Tongue (tissue), 2 donors: ENCODE measurements around the gene HSD17B8. TPM values are rescaled to one million over a fixed set of nuclear protein-coding genes. Genes with fewer than 3 reads are reported as not detected.

ENCODE experiments used
- DNase-seq: peaks from one replicate; pipeline ENCODE4 v3.0.0-alpha.2; 2015
- total RNA-seq: library from RNA; depleted of rRNA; stranded (reverse); fragments of >200 nt; gene quantifications from one replicate; pipeline ENCODE4 v1.2.3, GENCODE V29; 2014

Gene HSD17B8
- total RNA-seq, 1 donor from 2014 or later, result 24.7 TPM

GRCh38 chr6:33171016-33171879 is 33.2 kb upstream of the HSD17B8 start:
- no peak for DNase-seq

DNA sequence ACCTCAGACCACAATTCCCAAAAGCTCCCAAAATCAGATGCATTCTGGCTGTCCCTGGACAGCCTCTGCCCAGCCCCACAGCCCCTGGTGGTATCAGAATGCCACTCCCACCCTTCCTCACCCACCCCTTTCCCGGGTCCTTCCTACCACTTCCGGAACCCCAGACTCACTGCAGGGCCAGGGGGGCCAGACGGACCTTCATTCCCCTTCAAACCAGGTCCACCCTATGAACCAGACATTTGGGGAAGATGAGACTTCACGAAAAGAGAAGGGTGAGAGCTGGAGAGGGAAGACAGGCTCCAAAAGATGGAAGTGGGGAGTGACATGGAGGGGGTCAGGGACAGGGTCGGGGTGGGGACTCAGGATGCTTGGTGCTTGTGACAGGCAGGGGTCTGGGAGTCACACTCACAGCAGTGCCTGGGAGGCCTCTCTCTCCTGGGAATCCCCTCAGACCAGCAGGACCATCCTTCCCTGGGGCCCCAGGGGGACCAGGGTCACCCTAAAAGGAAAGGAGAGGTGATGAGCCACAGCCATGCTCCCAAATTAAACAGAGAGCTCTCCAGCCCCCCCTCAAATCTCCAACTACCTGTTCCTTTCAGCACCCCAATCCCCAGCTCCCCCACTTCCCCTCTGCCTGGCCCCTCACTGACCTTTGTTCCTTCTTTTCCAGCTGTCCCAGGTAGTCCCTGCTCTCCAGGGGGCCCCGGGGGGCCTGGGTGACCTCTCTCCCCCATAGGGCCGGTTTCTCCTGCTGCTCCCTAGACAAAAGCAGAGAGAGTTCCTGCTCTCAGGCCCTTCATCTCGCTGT is 32.4 kb upstream of the HSD17B8 start:
- DNase-seq, result no peak

DNA sequence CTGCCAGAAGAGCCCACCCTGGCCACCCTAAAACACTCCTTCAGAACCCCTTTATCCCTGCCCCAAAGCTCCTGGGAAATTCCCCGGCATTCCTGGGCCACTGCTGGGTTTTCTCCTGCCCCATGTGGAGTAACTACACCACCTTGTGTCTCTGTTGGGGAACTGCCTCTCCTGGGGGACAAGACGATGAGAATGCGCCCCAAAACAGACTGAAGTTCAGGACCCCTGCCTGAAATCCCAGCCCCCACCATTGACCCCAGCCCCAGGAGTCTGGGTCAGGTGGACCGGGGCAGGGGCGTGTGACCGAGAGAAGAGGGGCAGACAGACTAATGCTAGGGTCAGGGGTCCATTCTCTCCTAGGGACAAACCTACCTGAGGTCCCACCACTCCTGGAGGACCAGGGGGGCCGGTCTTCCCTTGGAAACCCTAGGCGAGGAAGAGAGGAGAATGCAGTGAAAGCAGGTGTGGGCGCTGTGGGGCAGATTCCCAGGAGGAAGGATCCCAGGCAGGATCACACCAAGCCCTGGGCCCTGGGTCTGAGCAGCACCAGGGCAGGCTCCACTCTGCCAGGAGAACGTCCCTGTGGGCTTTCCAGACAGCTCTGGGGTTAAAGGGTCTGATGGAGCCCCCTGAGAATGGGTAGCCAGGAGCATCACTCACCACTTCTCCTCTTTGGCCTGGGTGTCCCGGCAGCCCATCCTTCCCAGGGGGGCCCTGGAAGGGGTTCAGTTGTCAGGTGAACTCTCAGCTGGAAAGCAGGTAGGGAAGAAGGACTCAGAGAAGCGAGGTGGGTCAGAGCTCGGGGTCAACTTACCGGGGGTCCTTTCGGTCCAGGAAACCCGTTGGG is 31.5 kb upstream of the HSD17B8 start:
- DNase-seq, result no peak

DNA sequence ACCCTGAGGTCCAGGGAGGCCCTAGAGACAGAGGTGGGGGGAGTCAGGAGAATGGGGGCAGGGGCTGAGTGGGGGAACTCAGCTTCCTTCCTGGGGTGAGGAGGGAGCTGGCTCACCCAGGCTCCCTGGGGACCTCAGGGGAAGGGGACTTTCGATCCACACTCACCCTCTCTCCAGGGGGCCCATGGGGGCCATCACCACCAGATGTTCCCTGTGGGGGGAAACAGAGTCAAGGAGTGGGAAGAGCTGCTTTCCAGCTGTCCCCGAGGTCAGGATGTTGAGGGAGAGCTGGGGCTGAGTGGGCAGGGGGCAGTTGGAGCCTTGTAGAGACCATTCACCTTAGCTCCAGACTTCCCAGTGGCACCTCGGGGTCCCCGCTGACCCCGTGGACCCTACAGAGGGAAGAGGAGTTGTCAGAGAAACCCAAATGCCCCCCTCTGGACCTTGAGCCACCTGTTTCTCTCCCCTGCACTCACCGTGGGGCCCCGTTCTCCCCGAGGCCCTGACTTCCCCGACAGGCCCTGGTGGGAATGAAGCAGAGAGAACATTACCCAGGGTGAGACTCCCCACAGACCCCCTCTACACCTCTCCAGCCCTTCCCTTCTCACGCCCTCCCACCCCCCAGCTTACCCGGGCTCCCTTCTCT is 30.8 kb upstream of the HSD17B8 start:
- no peak for DNase-seq

DNA sequence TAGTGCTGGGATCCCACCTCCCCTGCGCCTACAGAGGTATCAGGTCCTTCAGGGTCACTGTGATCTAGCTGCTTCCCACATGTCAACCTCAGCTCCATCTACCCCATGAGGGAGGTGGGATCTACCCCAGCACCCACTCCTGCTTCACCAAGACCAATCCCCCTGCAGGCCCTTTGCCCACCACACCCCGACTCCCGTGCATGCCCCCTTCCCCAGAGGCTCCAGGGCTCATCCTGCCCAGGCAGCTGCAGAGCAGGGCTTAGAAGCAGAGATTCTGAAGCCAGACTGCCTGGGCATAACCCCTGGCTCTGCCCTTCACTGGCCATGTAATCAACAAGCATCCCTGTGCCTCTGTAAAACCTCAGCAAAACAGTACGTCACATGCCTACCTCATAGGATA is 29.7 kb upstream of the HSD17B8 start:
- no peak for DNase-seq

- no peak for DNase-seq
These were observed 28.9 kb upstream of the HSD17B8 start for GRCh38 chr6:33175436-33176069.

GRCh38 chr6:33176906-33177305 is 27.5 kb upstream of the HSD17B8 start:
- DNase-seq, result no peak

- DNase-seq, result peak; percentile 51
These were observed 26.7 kb upstream of the HSD17B8 start for GRCh38 chr6:33177552-33178446.

DNA sequence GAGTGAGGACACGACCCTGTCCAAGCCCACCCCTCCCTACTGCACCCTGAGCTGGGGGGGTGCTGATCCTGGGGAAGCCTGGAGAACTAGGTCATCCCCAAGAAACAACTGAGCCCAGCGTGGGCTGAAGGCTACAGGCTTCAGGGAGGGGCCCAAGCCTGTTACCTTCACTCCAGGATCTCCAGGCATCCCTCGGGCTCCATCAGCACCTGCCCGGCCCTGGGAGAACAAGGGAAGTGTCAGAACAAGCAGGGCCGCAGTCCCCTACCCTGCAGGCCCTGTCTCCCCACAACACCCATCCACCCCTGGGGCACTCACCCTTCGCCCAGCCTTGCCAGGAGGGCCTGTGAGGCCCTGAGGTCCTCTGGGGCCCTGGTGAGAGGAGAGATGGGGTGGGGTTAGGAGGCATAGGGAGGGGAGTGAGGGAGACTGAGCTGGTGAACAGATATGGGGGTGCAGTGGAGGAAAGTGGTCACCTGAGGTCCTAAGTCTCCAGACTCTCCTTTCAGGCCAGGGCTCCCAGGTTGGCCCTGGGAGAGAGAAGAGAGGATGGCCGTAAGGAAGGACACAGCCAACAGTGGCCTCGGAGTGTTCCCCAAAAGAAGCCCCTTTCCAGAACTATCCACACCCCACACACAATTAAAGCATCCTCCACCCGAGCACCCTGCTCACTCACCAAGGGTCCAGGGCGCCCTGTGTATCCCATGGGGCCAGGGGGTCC is 25.5 kb upstream of the HSD17B8 start:
- DNase-seq, result no peak

- DNase-seq, result no peak
These were observed 23.3 kb upstream of the HSD17B8 start for GRCh38 chr6:33181141-33181540.

GRCh38 chr6:33183071-33183683 is 21.3 kb upstream of the HSD17B8 start:
- DNase-seq, result no peak

- DNase-seq, result no peak
These were observed 19.3 kb upstream of the HSD17B8 start for GRCh38 chr6:33185190-33185589.

GRCh38 chr6:33185654-33186187 is 18.7 kb upstream of the HSD17B8 start:
- DNase-seq, result no peak

DNA sequence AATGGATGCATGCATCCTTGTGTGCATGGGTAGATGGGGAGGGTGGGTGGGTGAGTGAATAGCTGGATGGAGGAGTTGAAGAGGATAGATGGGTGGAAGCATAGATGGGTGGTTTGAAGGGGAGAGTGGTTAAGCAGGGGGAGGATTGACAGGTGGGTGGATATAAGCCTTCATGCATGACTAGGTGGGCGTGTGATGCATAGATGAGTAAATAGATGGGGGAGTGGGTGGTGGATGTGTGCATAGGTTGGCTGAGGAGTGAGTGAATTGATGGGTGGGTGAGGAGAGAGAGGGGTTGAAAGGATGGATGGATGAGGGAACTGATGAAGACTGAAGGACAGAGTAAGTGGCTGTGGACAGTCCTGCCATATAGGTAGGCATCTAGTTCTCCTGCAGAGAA is 16.6 kb upstream of the HSD17B8 start:
- DNase-seq, result no peak

DNA sequence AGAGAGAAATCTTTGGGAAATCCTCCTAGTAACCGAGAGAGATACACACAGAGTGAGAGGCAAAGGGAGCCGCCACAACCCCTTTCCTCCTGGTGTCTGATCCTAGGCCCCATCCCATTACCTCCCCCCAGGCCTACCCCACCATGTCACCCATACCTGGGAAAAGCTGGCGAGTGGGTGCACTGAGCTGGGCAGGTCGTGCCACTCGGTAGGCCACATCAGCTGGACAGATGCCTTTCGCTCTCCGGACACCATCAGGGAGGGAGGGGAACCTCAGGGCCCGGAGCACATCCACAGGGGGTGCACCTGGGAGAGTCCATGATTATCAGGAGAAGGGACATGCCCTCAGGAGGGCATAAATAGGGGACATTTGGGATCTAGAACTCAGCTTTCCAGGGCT is 15.3 kb upstream of the HSD17B8 start:
- no peak for DNase-seq

DNA sequence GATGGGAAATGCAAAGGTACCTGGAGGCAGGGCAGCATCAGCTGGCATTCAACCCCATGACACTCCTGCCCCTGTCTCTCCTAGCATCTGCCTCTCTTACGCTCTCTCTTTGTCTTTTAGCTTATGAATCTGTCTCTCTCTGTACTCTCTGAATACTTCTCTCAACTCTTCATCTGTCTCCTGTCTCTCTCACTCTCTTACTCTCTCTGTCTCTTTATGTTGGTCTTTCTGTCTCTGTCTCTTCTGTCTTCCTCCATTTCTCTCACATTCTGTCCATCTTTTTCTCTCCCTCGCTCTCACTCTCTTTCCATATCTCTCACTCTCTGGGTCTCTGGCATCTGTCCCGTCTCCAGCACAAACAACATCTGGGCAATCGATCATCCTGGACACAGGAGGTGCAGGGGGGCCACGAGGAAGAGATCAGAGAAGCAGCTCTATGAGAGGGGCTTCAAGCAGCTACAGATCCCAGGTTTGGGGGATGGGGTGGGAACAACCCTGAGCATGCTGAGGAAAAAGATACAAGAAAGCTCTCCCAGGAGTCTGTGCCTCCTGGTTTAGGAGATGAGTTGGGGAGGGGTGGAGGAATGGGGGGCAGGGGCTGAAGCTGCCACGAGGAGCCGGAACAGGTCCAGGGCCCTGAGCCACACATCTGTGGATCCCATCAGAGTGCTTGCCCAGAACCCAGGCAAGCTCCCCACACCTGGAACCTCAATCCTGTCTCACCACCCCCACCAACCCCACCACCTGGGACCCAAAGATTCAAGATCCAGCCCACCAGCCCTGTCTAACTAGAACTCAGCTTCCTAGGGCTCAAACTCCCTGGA is 14.6 kb upstream of the HSD17B8 start:
- no peak for DNase-seq

DNA sequence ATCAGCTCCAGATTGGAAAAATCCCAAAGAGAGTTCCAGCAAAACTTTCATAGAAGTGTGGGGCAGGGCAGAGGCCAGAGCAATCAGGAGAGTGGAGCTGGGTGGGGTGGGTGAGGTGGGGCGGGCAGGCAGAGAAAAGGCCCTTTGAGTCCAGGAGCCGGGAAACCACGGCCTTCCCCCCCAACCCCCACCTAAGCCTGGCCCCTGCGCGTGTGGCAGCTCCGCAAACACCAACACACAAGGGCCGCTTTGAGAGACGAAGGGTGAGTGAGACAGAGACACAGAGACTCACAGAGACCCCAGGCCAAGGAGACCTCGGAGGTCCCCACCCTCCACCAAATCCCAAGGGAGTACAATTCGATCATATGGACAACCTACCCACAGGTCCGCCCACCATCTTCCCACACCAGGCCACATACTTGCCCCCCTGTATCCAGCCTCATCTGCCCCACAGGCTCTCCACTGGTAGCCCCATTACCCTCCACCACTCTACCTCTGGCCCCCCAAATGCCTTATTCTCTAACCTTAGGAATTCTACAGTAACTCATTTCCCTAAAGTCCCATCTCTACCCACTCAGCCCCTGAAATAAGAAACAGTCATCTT is 13.8 kb upstream of the HSD17B8 start:
- no peak for DNase-seq
